ENCODE results near the gene IFT43. TPM values are rescaled to one million over a fixed set of nuclear protein-coding genes. Genes with fewer than 3 reads are reported as not detected.

The IFT43 gene
- polyA plus RNA-seq (ENCODE audit: insufficient read length): 24.3 TPM

- DNase-seq: peak; percentile 94
Measured at GRCh38 chr14:75985618-75986438, at the start of gene IFT43. Gene IFT43 (plus strand): TSS chr14:75985763. CDS start chr14:75985787, 24 bp downstream.

DNA sequence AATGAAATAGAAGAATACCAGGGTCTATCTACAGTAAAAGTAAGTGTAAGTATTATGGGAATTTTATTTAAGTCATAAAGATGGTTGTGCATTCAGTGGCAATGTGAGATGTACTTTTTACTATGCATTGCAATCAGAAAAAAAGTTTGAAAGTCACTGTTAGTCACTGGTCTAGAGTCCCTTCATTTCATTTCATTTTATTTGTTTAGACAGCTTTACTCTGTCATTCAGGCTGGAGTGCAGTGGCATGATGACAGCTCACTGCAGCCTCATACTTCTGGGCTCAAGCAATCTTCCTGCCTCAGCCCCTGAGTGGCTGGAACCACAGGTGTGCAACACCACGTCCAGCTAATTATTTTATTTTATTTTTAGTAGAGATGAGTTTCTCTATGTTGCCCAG lies 46.4 kb upstream of the IFT43 start:
- DNase-seq: no peak

DNA sequence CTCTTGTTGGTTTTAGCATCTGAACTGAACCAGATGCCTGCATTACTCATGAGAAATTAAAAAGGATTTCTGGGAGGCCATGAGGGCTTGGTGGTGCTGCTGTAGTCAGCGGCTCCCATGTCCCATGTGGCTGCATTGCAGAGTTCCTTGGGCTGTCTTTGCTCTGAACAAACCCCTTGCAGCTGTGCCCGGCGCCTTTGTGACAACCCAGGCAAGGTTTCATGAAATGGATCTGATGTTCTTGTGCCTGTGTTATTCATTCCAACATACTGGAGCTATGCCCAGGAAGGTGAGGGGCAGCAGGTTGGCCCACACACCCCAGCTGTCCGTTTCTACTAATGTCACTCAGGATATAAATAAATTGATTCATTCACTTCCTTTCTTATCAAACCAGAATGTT lies 44.5 kb upstream of the IFT43 start:
- no peak for DNase-seq

- DNase-seq: no peak
Measured at GRCh38 chr14:75944607-75945241, 40.8 kb upstream of the IFT43 start.

- no peak for DNase-seq
Measured at GRCh38 chr14:75946785-75947184, 38.8 kb upstream of the IFT43 start.

DNA sequence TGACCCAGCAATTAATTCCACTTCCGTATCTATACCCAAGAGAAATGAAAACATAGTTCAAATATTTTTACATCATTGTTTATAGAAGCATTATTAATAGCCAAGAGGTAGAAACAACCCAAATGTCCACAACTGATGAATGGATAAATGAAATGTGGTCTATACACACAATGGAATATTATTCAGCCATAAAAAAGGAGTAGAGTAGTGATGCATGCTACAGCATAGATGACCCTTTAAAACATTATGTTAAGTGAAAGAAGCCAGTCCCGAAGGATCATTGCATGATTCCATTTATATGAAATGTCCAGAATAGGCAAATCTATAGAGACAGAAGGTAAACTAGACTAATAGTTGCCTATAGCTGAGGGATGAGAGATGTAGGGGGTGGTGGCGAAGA lies 33.1 kb upstream of the IFT43 start:
- DNase-seq: no peak

- DNase-seq: no peak
Measured at GRCh38 chr14:75959031-75959430, 26.5 kb upstream of the IFT43 start.

GRCh38 chr14:75960231-75960630 lies 25.3 kb upstream of the IFT43 start:
- no peak for DNase-seq

GRCh38 chr14:75961662-75962061 lies 23.9 kb upstream of the IFT43 start:
- no peak for DNase-seq

- DNase-seq: no peak
Measured at GRCh38 chr14:75967866-75968265, 17.7 kb upstream of the IFT43 start.

- DNase-seq: no peak
Measured at GRCh38 chr14:75968456-75968855, 17.1 kb upstream of the IFT43 start.

DNA sequence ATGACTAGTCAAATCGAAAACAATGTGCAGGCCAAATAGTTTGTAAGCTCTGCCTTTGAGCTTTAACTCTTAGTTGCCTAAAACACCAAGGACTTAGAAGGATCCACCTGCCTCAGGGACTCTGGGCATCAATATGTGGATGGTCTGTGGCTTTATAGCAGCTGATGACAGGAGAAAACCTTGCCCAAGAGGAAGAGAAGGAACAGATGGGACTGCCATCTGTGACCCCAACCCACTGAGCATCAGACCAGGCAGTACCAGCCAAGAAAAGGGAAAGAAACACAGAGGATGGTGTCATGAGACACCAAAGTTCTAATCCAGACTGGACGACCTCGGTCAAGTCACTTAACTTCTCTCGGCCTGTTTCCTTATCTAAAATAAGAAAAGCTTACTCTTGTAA lies 16.4 kb upstream of the IFT43 start:
- DNase-seq: no peak

DNA sequence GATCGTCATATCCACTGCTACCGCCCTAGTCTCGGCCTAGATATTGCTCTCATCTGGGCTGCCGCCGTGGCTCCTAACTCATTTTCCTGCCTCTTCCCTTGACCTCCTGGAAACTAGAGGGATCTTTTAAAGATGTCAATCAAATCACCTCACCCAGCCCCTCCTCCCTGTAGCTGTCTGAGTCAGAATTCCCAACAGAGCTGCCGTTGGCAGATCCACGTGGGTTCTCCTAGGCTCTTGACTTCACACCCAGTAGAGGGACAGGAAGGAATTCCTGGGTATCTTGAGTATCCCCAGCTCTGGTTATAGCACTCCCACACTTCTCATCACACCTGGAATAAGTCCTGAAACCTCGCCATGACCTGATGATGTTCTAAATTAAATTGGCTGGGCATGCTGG lies 15.7 kb upstream of the IFT43 start:
- DNase-seq: no peak

GRCh38 chr14:75970989-75971388 lies 14.6 kb upstream of the IFT43 start:
- no peak for DNase-seq

- no peak for DNase-seq
Measured at GRCh38 chr14:75971509-75971908, 14.1 kb upstream of the IFT43 start.

DNA sequence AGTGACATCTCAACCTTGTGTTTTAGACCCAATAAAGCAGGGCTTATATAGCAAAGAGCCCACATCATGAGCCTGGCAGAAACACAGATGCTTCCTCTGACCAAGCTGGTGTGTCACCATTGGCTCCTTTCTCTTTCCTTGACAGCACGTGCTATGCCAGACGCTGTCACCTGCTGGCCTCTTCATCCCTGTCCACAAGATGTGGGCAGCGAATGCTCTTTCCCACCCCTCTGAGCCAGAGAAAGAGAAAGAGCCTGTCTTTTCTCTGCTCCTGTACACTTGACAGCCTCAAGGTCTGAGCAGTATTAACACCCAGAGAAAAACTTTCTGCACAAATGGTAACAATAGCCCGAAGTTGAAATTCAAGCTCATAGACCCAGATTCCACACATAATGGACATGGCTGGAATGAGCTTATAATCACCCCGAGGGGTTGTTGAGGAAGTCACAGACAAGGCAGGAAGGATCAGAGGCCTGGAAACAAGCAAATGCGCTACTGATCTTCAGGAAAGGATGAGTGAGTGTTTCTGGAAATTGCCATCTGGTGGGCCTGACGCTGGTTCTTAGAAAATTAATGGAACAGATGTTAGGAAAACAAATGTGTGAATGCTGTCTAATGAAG lies 12.7 kb upstream of the IFT43 start:
- no peak for DNase-seq

- DNase-seq: no peak
Measured at GRCh38 chr14:75976826-75977581, 8.6 kb upstream of the IFT43 start.

- DNase-seq: no peak
Measured at GRCh38 chr14:75977582-75977943, 8.0 kb upstream of the IFT43 start.

DNA sequence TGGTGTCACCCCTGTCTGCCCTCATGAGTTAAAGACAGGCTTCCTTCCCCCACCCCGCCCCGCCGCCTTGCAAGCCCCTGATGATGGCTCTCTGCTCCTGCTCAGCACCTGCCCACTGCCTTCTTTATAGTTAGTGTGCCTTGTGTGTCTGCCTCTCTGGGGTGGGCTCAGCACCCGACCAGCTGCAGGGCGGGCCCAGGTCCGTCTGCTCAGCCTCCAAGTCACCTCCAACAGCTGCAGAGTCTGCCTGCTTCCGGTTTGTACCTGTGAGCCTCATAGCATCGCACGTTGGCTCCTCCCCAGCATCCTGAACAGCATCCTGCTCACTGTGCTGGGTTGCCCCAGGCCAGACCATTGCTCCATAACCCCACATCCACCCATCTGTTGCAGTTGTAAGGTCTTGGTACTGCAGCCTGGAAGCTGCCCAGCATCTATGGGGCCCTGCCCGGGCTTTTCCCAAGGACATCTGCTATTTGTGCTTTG lies 7.3 kb upstream of the IFT43 start:
- DNase-seq: no peak

GRCh38 chr14:75979071-75979571 lies 6.4 kb upstream of the IFT43 start:
- DNase-seq: peak; percentile 62

DNA sequence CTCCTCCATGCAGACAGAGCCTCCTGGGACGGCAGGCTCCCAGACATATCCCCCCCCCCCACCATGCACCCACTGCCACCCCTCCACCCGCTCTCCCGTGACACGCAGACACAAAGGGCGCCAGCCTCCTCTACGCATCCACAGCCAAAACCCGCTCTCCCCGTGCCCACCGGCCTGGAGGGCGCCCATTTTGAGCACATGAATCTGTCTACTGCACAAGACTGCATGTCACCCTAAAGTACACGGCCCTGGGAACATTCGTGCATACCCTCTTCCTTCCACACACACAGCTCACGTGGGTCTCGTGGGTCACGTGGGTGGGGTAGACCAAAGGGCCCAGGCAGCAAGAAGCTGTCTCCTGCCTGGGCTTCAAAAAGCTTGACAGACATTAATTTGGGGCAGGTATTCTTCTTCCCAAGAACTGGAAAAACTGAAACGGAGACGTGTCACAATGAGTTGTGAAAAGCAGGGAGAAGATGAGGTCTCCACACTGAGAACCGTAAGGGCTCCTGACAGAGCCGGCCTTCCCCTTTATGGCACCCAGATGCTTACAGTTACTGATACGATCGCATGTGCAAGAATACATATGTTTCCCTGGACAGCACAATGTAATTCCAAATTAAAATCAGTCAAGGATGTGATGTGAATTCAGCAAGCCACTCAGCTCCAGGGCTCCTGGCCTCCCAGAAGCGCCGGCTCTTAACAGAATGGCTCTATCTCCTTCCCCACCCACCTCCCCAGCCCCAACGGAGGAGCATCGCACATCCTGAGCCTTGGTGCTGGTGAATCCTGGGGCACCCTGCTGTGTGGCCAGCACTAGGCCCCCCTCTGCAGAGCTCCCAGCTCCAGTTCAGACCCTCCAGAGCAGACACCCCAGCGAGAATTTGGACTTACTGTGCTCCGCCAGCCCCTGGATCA lies 5.7 kb upstream of the IFT43 start:
- DNase-seq: peak; percentile 53

- peak; percentile 57 for DNase-seq
Measured at GRCh38 chr14:75980856-75981255, 4.7 kb upstream of the IFT43 start.

Measured in hindlimb muscle (tissue), 1 donor.